ENCODE data around the gene PPP1R18. TPM values are rescaled to one million over a fixed set of nuclear protein-coding genes. Genes with fewer than 3 reads are reported as not detected.

PPP1R18 gene
- total RNA-seq, 1 donor from 2014 or later = 78.5 TPM

GRCh38 chr6:30703011-30703410 lies 16.6 kb upstream of the PPP1R18 start:
- no peak overlapping the region for H3K27ac ChIP-seq
- ATAC-seq (no peak), DNase-seq (peak; percentile 20)
- no peak overlapping the region for H3K4me3 ChIP-seq
- H3K4me1 ChIP-seq = no peaks in the 10 kb centered on the region
- no peaks in the 10 kb centered on the region for H3K9me3 ChIP-seq
- no peak for TF ChIP-seq CTCF (IDR thresholded peaks at IDR 0.05)
- intact Hi-C loops (cut with DNase I) = no loop called here
- peaks cover 52% of the 10 kb centered on the region for H3K36me3 ChIP-seq
- no peaks in the 10 kb centered on the region for H3K27me3 ChIP-seq (ENCODE audit: low read depth)

- Histone ChIP-seq H3K9me3 (no peaks in the 10 kb centered on the region), H3K27ac (no peak overlapping the region), H3K4me3 (no peak overlapping the region), H3K4me1 (no peaks in the 10 kb centered on the region), H3K27me3 (ENCODE audit: low read depth) (no peaks in the 10 kb centered on the region), H3K36me3 (peaks cover 30% of the 10 kb centered on the region)
- TF ChIP-seq CTCF (IDR thresholded peaks at IDR 0.05) = no peak
- intact Hi-C loops (cut with DNase I) = no loop called here
- no peak for DNase-seq
- peak; percentile 68 to 69 for ATAC-seq
Observed at GRCh38 chr6:30700340-30700739, 13.9 kb upstream of the PPP1R18 start.

- intact Hi-C loops (cut with DNase I) = no loop called here
- ATAC-seq (no peak), DNase-seq (peak; percentile 4)
- Histone ChIP-seq H3K9me3 (no peaks in the 10 kb centered on the region), H3K27ac (no peak overlapping the region), H3K36me3 (peaks cover 7% of the 10 kb centered on the region), H3K4me1 (peaks cover 3% of the 10 kb centered on the region), H3K4me3 (no peak overlapping the region), H3K27me3 (ENCODE audit: low read depth) (no peaks in the 10 kb centered on the region)
- TF ChIP-seq CTCF (IDR thresholded peaks at IDR 0.05) = no peak
Observed at GRCh38 chr6:30696432-30696831, 10.0 kb upstream of the PPP1R18 start.

DNA sequence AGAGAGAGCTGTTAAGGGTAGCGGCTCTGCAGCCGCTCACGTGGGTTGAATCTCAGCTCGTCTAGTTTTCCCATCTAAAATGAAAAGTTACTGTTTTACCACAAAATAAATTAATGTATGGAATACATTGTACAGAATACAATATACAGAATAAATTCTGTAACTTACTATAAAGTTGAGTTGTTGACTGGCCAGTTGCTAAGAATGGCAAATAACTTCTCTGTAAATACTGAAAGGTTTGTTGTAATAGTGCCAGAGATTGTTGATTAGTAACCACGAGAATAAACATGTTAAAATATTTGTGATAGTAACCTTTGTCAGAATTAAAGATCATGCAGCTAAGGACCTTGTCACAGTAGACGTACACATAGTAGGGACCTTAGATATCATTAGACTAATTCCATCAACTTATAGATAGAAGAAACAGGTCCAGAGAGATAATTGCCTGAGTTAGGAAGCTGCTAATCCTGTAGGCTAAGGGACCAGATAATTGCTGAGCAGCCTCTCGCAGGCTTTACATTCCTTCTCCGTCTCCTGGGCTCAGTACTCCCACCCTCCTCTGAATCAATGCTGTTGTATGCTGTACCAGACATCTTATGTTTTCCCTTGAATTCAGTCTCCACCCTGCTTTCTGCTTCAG lies 4.9 kb upstream of the PPP1R18 start:
- Histone ChIP-seq H3K27ac (peak overlapping the region; percentile 66), H3K36me3 (no peaks in the 10 kb centered on the region), H3K4me3 (peak overlapping the region; percentile 64), H3K4me1 (peaks cover 37% of the 10 kb centered on the region), H3K27me3 (ENCODE audit: low read depth) (no peaks in the 10 kb centered on the region), H3K9me3 (no peaks in the 10 kb centered on the region)
- TF ChIP-seq CTCF (IDR thresholded peaks at IDR 0.05) = no peak
- intact Hi-C loops (cut with DNase I) = no loop called here
- DNase-seq (no peak), ATAC-seq (no peak)

- peak within 1 kb of the TSS; percentile 66 for H3K27ac ChIP-seq
- DNase-seq = peak; percentile 89
- TF ChIP-seq CTCF (IDR thresholded peaks at IDR 0.05) = no peak
- no peaks in the 10 kb centered on the region for H3K36me3 ChIP-seq
- no peaks in the 10 kb centered on the region for H3K9me3 ChIP-seq
- ATAC-seq = peak; percentile 83 to 85
- intact Hi-C loops (cut with DNase I) = no loop called here
- H3K27me3 ChIP-seq (ENCODE audit: low read depth) = no peaks in the 10 kb centered on the region
- peaks cover 43% of the 10 kb centered on the region for H3K4me1 ChIP-seq
- H3K4me3 ChIP-seq = peak within 1 kb of the TSS; percentile 64
Observed at GRCh38 chr6:30690403-30691207, 4.2 kb upstream of the PPP1R18 start, which contains the start of gene NRM. Gene NRM (minus strand): TSS chr6:30690984. CDS start chr6:30690974, 10 bp downstream.

Data from lower lobe of right lung (tissue), 2 donors.